EH (cell line): Measurements from ENCODE around the gene PRSS3.
"Not testable (repeated sequence)": the region's sequence is repeated elsewhere in the genome, so short reads cannot be mapped to it uniquely, and the experiment has no call there.

Experiments
- DNase-seq: peaks from one replicate; pipeline ENCODE4 v3.0.0-alpha.2; 2015; ENCODE audit warnings: low read depth

PRSS3 gene

GRCh38 chr9:33786681-33787080 lies 8.7 kb upstream of the PRSS3 start:
- no peak for DNase-seq

- DNase-seq = peak; percentile 4
Observed at GRCh38 chr9:33787839-33788238, 7.5 kb upstream of the PRSS3 start.

GRCh38 chr9:33789429-33789828 lies 5.9 kb upstream of the PRSS3 start:
- DNase-seq = not testable (repeated sequence)

GRCh38 chr9:33791117-33791516 lies 4.2 kb upstream of the PRSS3 start:
- peak; percentile 86 for DNase-seq

- DNase-seq = not testable (repeated sequence)
Observed at GRCh38 chr9:33793496-33793895, 1.9 kb upstream of the PRSS3 start.

- DNase-seq = no peak
Observed at GRCh38 chr9:33794560-33794959, 801 bp upstream of the PRSS3 start.

GRCh38 chr9:33795819-33796218 lies 458 bp downstream of the PRSS3 start:
- DNase-seq = no peak

GRCh38 chr9:33796679-33797078 lies 1.3 kb downstream of the PRSS3 start:
- DNase-seq = not testable (repeated sequence)

GRCh38 chr9:33797837-33798236 lies 2.5 kb downstream of the PRSS3 start:
- no peak for DNase-seq

- DNase-seq = no peak
Observed at GRCh38 chr9:33798545-33798944, 3.2 kb downstream of the PRSS3 start.

- DNase-seq = no peak
Observed at GRCh38 chr9:33799928-33800704, 4.8 kb downstream of the PRSS3 start.

- DNase-seq = no peak
Observed at GRCh38 chr9:33800886-33801285, 5.5 kb downstream of the PRSS3 start.

- DNase-seq = not testable (repeated sequence)
Observed at GRCh38 chr9:33801943-33802500, 6.7 kb downstream of the PRSS3 start.

GRCh38 chr9:33804196-33804595 lies 8.8 kb downstream of the PRSS3 start:
- DNase-seq = not testable (repeated sequence)

- peak; percentile 21 for DNase-seq
Observed at GRCh38 chr9:33807156-33807555, 11.8 kb downstream of the PRSS3 start.

GRCh38 chr9:33808979-33809322 lies 13.6 kb downstream of the PRSS3 start:
- DNase-seq = not testable (repeated sequence)

- peak; percentile 16 for DNase-seq
Observed at GRCh38 chr9:33809506-33809905, 14.1 kb downstream of the PRSS3 start.

- peak; percentile 92 for DNase-seq
Observed at GRCh38 chr9:33813712-33814641, 18.6 kb downstream of the PRSS3 start.

- no peak for DNase-seq
Observed at GRCh38 chr9:33815781-33816180, 20.4 kb downstream of the PRSS3 start.

GRCh38 chr9:33816327-33817252 lies 21.2 kb downstream of the PRSS3 start, which contains the start of gene UBE2R2:
Gene UBE2R2 (plus strand): TSS chr9:33817160. CDS start chr9:33817758, 598 bp downstream.
- DNase-seq = peak; percentile 93
